NCI-H2196 treated with DMSO at 0.1 percent for 48 hours (cell line): ENCODE results near the gene SUMF1.

Source experiments
- DNase-seq: peaks from one replicate; lab custom pipeline; 2025; ENCODE audit not compliant: unreplicated experiment; lab: John Stamatoyannopoulos, UW

Gene SUMF1

DNA sequence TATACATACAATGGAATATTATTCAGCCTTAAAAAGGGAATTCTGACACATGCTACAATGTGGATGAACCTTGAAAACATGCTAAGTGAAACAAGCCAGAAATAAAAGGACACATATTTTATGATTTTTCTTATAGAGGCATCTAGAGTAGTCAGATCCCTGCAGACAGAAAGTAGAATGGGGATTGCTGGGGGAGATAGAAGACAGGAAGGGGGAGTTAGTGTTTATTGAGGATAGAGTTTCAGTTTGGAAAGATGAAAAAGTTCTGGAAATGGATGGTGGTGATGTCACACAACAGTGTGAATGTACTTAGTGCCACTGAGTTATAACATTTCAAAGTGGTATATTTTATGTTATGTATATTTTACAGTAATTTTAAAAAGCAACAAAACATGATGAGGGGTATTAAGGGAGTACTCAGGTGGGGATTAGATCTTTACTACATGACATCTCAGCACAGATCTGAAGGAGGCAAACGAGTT is 30.8 kb upstream of the SUMF1 start:
- no peak for DNase-seq

DNA sequence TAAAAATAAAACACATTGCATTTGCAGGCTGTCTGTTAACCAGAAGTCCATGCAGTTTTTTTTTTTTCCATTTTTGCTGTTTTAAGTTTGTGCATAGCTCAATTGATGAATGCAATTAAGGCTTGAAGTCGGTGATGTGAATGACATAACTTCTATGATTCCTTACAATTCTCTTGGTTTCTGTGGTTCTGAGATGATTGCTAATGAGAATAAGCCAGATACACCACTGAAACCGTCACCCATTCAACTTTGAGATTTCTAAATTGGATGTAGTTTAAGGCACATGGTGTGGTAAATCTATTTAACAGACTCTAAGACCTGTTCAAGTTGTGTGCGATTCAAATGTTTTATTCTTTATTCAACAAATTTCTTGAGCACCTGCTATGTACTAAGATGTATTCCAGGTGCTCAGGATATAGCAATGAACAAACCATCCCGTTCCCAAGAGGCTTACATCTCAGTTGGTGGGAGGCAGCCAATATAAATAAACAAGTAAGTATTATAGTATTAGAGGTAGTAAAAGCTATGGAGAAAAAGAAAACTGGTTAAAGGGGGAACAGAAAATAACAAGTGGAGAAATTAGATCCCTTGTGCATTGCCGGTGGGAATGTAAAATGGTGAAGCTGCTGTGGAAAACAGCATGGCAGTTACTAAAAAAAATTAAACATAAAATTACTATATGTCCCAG is 30.1 kb upstream of the SUMF1 start:
- DNase-seq: no peak

DNA sequence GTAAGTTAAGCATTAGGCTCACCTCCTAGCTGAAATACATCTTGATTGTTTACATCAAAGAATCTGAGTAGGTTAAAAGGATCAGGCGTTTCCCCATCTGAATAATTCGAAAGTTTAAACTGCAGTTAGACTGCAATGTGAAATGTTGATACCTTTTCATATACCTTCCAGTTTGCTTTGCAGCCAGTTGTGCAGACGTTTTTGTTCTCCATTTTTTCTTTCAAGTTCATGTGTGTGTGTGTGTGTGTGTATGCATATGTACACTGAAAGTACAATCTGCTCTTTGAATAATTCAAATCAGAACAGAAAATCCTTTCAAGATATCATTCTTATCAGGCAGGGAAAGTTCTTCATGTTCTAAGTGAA is 29.0 kb upstream of the SUMF1 start:
- DNase-seq: no peak

DNA sequence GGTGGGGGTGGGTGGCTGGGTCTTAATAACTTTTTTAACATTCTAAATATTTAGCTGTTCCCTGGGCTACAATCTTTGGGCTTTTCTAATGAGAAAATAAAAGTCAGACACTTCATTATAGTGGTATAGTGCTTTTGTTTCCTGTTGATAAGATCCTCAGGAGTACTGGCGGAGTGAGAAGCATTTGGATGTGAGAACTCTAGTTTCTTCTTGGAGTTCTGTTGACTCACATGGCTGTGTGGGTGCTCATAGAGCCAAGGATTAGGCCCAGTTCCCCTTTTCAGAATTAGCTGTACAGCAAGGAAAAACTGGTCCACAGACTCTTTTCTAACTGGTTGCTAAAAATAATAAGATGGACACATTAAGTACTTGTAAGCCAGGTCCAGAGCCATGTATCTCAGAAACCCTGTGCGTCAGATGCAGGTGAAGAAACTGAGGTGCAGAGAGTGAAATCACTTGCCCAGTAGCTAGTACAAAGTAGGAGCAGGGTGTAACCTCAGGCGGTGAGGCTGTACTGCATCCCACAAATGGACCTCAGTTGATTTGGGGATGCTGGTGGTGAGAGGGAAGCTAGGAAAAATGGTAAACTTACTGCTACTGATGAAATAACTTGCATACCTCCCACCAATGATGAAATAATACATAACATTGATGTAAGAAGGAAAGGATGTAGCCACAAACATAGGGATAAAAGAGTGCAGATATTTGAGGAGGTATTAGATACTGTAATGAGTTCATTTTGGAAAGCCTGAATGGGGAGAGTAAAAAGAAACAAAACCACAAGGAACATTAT is 28.4 kb upstream of the SUMF1 start:
- DNase-seq: no peak

DNA sequence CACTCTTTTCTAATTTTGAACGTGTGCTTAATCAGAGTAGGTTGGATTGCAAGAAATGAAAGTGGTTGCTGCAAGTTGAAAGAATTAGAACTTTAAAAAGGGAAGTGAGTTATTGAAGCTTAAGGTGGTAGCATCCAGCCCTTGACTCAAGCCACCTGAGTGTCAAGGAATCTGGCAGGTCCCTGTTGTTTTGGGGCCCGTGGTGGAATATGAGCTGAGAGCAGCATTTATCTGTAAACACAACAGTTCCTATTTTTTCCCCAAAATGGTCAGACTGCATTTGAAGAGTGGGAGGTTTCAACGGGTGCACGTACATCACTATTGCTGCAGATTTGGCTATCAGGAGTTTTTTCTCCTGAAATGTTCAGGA is 27.8 kb upstream of the SUMF1 start:
- no peak for DNase-seq

DNA sequence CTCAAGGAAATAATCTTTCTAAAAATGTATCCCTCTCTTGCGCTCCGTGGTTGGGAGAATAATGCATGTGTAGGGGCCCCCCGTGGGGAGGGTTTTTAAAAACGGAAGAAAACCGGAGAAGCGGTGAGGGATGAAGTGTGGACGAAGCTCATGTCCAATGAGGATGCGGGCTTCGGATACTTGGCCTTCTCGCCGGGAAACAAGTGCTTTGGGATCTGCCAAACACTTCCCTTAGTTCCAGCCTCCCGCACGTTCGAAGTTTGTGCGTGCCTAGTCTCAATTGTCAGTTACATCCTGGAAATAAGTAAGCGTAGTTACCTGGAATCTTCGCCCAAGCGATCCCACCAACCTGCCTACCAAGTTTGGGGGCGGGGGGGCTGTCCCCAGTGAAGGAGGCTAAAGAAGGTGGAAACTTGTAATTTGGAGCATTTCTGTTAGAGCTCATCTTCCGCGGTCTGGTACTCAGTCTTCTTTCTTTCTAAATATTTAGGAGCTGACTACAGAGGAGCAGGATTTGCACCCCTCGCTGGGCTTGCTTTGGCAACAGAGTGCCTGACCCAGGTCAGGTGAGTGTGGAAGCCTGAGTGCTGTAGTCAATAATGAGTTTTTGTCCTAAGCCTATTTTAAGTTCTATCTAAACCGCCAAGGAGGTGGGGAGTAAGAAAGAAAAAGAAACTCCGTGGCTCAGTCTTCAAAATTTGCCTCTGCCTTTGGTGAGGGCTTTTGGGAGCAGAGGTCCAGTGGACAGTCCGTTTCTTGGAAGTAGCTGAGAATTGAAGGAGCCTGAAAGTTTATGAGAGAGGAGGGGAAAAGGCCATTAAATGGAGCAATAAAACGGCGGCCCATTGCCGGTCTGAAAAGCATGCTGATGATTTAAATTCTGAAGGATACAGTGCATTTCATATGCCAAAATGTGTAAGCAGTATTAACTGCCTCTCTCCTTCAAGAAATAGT is 27.1 kb upstream of the SUMF1 start:
- DNase-seq: no peak

DNA sequence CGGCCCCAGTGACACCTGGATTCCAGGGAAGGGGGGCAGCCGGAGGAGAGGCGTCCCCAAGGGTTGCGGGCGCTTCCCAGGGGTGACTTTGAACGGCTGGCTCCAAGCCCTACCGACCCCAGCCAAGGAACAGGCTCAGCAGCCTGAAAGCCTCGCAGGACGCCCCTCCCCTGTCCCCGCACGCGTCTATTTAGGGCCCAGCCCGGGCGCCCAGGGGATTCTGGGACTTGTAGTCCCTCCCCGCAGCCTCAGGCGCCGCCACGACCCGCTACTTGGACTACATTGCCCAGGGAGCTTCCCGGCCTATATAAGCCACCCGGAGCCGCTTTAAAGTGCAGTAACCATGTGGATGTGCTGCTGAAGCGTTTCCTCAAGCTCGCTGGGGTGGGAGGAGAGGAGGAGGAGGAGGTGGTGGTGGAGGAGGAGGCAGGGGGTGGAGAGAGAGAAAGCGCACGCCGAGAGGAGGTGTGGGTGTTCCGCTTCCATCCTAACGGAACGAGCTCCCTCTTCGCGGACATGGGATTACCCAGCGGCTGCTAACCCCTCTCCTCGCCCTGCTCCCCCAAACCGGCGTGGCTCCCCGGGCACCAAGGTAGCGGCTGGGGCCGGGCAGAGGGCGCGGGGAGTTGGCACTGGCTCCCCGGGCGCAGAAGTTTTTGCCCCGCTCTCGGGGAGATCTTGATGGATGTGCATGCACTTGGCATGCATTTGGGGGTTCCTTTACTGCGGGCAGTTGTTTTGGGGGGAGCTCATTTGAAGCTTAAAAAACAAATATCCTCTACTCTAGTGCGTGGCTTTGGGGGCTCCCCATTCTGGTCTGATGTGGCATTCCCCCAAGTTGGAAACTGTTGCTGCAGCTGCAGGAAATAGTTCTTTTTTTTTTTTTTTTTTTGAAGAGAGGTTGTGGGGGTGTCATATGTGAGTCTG is 26.2 kb upstream of the SUMF1 start, which contains the start of gene ITPR1:
Gene ITPR1, plus strand, starts transcription at position 335 of the 927 bp plus-strand sequence. CDS start 23,144 bp downstream, outside the sequence.
- DNase-seq: peak; percentile 69

DNA sequence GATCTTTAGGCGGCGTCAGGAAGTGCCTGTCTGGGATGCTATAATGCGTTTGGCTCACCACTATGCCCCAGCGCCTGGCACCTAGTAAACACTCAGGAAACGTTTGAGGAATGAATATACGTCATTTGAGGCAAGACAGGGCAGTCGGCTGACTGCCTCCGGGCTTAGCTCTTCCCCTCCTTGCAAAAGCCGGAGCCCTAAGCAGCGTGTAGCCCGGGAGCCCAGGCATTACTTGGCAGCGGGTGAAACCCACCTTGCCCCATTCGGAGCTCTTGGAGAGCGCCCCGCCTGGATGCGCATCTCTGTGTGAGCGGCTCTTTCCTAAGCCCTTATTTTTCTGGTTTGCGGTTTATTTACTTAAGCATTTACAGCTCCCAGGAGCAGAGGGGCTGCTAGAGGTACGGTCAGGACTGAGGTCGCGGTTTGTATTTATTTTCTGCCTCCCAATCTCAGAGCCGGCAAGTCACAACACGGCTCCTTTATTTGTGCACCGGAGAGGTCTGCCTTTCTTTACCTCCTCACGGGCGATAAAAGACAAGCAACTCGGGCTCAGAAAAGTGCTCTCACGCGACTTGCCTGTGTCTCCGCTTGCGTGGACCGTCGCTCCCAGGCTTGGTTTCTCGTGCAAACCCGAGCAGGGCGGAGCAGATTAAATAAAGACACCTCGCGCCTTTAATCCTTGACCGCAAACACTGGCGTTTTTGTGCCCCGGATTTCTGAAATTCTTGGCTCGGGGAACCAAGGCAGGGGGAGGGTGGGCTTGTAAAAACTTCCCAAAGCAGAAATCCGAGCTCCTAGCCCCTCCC is 25.3 kb upstream of the SUMF1 start:
- no peak for DNase-seq

DNA sequence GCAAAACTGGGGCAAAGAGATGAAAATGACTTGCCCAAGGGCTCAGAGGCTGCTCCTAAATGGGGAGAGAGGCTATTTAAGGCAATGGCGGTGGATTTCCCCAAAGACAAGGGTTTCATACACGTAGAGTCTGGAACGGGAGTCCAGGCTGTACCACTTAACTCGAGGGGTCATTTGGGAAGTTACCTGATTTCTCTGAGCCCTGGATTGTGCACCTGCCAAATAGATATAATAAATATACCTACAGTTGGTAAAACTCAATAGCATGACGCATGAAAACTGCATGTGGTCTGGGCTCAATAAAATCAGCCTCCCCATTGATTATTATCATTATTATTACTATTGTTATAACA is 24.8 kb upstream of the SUMF1 start:
- DNase-seq: no peak

DNA sequence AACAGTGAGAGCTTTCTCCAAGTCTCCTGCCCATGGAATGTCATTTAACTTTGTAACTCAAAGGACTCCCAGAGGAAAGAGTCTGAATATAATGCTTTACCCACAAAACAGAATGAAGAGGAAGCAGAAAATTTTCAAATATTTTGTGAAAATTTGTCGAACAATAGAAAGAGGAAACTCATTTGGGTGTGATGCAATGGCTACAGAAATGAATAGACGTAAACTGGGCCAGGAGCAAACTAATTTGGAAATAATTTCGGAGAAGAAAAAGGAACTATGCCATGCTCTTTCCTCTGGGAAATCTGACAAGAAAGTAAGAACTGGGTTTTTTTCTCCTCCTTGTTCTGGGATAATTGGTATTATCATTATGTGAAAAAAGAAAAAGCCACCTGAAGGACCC is 11.2 kb upstream of the SUMF1 start:
- no peak for DNase-seq

DNA sequence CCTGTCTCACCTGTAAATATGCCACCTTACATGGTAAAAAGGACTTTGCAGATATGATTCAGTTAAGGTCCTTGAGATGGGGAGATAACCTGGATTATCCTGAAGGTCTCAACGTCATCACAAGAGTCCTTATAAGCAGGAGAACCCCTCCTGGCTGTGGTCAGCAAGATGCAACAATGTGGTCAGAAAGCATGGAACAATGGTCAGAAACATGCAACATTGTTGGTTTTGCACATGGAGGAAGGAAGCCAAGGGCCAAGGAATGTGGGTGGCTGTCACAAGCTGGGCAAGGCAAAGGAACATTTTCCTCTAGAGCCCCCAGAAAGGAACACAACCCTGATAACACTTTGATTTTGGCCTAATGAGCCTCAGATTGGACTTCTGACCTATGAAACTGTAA is 9.4 kb upstream of the SUMF1 start:
- no peak for DNase-seq

DNA sequence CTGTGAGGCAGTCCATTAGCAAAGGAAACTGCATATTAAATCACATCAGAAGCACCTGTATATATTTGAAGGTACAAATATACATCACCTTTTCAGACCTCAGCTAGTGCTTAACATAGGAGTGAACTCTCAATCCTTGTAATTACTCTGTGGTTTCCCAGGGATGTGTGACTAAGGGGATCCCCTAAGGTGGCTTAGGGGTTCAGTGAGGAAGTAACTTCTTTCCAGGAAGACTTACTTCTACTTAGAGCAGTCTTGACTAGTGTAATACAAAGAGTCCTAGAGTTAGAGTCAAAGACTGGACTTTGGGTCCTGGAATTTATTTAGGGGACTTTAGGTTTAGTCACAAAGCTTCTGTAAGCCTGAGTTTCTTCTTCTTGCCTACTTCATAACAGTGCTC is 8.7 kb upstream of the SUMF1 start:
- DNase-seq: no peak

DNA sequence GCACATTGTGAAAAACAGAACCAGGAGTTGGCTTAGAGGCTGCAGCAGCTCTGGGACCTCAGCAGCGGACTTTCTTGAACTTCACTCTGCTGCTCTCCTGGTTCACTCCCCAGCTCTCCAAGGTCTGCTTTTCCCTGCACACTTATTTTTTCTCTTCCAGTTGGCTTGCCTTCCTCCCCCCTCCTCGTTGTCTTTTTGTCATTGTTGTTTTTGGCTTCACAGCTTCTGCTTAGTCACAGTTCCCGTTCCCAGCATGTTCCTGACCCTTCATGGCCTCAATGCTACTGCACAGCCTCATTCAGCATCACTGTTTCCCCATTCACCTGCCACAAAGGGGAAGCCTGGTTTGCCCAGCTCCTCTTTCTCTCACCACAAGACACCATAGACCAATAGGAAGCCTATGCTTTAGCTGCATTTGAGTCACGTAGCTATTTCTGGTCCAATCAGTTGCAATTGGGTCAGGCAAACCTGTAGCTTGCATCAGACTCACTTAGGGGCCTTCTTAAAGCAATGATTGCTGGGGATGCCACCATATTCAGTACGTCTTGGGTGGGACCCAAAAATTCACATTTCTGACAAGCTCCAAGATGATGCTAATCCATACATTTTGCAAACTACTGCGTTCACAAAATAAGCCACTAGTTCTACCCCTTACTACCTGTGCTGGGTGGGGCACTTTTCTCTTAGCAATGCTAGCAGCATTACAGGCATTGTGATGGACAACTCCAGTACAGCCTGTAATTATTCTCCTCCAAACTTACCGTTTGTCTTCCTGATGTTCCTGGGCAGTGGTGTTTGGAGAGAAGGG is 7.8 kb upstream of the SUMF1 start:
- no peak for DNase-seq

DNA sequence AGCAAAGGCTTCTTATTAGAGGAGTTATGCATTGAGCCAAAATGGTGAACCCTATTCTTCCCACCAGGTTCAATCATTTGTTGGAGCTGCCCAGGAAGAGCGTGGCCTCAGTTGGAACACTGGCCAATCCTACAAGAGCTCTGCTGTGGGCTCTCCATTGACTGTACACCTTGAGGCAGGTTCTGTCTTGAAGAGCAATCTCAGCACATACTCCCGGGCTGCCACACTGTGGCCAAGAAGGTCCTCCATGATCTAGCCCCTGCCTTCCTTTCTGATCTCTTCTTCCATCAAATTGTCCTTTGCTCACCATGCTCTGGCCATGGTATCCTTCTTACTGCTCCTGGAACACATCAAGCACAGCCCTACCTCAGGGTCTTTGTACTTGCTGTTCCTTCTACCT is 5.7 kb upstream of the SUMF1 start:
- no peak for DNase-seq

DNA sequence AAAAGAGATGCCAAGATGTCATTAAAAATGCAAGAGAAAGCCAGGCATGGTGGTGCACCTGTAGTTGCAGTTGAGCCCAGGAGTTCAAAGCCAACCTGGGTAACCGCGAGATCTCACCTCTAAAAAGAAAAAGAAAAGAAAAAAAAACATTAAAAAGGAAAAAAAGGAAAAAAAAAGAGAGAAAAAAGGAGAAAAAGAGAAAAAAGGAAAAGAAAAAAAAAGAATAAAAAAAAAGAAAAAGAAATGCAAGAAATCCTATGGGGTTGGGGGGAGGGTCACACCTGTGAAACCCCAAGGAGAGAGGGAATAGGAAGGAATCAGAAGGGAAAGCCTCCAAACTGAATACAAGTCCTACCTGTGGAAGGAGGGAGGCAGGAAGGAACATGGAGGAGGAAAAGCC is 5.2 kb upstream of the SUMF1 start:
- DNase-seq: no peak

DNA sequence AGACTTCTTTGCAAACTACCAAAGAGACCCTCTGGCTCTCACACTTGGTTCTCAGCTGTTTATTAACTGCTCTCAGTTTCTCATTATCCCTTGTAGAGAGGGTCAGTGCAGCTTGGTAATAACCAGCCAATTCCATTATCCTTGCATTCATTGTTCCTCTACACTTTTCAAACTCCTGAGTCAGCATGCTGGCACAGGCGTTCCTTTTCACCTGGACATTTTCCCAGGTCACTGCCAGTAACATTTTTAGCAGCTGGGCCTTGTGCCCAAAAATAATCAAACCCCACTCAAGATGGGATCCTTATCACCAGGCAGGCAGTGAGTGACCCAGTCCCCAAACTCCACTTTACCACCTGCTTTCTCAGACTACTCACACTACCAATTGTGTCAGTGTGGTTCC is 4.8 kb upstream of the SUMF1 start:
- no peak for DNase-seq

DNA sequence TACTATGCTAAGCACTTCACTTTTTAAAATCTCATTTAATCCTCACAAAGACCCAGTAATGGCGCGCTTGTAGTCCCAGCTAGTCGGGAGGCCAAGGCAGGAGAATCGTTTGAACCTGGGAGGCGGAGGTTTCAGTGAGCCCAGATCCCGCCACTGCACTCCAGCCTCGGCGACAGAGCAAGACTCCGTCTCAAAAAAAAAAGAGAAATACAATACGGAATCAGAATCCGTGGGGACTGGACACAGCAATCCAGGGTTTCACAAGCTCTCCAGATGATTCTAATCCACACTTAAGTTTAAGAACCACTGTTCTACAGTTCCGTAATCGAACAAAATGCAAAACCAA is 426 bp upstream of the SUMF1 start:
- DNase-seq: no peak

DNA sequence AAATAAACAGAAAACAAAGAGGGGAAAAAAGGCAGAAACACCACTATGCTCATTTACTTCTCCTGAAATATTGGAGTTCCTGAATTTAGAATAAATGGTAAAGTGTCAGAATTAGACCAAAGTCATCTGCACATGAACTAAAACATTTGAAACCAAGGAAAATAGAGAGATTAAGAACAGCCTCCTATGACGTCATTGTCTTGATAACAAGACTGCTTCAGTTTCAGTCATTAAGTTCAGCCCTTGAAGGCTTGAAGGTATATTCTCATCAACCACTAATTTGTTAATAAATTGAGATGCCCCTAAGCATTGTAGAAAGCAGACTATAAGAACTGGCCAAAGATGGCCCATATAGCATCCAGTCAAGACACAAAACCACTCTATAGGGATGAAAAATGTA is 2.5 kb downstream of the SUMF1 start:
- no peak for DNase-seq
